DND-41 (cell line): ENCODE data around the gene SLC30A3.

Source experiments
- ATAC-seq: fragments of 200-7000 bp; cut with Tn5 transposase; 3 replicates; pipeline ENCODE4 v1.9.1; 2021; ENCODE audit warnings: low read depth; ENCODE audit not compliant: insufficient read depth
- DNase-seq: peaks from one replicate; pipeline ENCODE4 v3.0.0-alpha.2; 2020
- H2AFZ ChIP-seq: 2 replicates; pipeline ENCODE4 v1.6.0; 2012; ENCODE audit warnings: low read depth, low read length
- H3K27ac ChIP-seq: 2 replicates; pipeline ENCODE4 v1.5.1; 2012; ENCODE audit warnings: low read length, inconsistent platforms
- H3K27me3 ChIP-seq: fragments of 200-600 bp; sonication (generic); 2 replicates; pipeline ENCODE4 v1.6.0; 2012; ENCODE audit warnings: low read length, mild to moderate bottlenecking, inconsistent platforms; ENCODE audit not compliant: insufficient read depth, poor library complexity
- H3K36me3 ChIP-seq: 2 replicates; pipeline ENCODE4 v1.5.1; 2012; ENCODE audit warnings: low read length, inconsistent platforms; ENCODE audit not compliant: insufficient read depth
- H3K4me1 ChIP-seq: 2 replicates; pipeline ENCODE4 v1.5.1; 2012; ENCODE audit warnings: mild to moderate bottlenecking, low read length; ENCODE audit not compliant: insufficient read depth
- H3K4me2 ChIP-seq: 2 replicates; pipeline ENCODE4 v1.6.0; 2012; ENCODE audit warnings: mild to moderate bottlenecking, moderate library complexity, low read length, inconsistent platforms; ENCODE audit not compliant: insufficient read depth
- H3K4me3 ChIP-seq, 2 experiments: fragments of 200-600 bp in 1 of 2; shearing (Covaris generic) in 1 of 2; 2 replicates each; pipeline ENCODE4 v1.5.1; 2012 to 2016; ENCODE audit warnings: inconsistent platforms in 2 of 2, low read length in 2 of 2, mild to moderate bottlenecking in 2 of 2, low read depth in 1 of 2, moderate library complexity in 1 of 2
- H3K79me2 ChIP-seq: 2 replicates; pipeline ENCODE4 v1.6.0; 2012; ENCODE audit warnings: low read length, inconsistent platforms; ENCODE audit not compliant: insufficient read depth
- H3K9ac ChIP-seq: 2 replicates; pipeline ENCODE4 v1.6.0; 2012; ENCODE audit warnings: low read depth, mild to moderate bottlenecking, inconsistent platforms, low read length, moderate library complexity
- H3K9me3 ChIP-seq: 2 replicates; pipeline ENCODE4 v1.5.1; 2012; ENCODE audit warnings: low read length, moderate library complexity, mild to moderate bottlenecking, inconsistent platforms; ENCODE audit not compliant: insufficient read depth, severe bottlenecking
- H4K20me1 ChIP-seq: 2 replicates; pipeline ENCODE4 v1.6.0; 2012; ENCODE audit warnings: low read length; ENCODE audit not compliant: insufficient read depth
- EZH2 ChIP-seq: IDR thresholded peaks from 3 replicates; pipeline ENCODE4 v1.6.1; 2012; ENCODE audit warnings: borderline replicate concordance, low read depth, mild to moderate bottlenecking, moderate library complexity, low read length, inconsistent platforms; ENCODE audit not compliant: severe bottlenecking
- TF ChIP-seq, protein P1 (sequence below): IDR thresholded peaks from 2 replicates; pipeline ENCODE4 v1.5.1; 2012; ENCODE audit warnings: borderline replicate concordance, low read length, moderate library complexity, mild to moderate bottlenecking; ENCODE audit not compliant: poor library complexity, severe bottlenecking; ENCODE audit errors: extremely low read depth

Gene SLC30A3

DNA sequence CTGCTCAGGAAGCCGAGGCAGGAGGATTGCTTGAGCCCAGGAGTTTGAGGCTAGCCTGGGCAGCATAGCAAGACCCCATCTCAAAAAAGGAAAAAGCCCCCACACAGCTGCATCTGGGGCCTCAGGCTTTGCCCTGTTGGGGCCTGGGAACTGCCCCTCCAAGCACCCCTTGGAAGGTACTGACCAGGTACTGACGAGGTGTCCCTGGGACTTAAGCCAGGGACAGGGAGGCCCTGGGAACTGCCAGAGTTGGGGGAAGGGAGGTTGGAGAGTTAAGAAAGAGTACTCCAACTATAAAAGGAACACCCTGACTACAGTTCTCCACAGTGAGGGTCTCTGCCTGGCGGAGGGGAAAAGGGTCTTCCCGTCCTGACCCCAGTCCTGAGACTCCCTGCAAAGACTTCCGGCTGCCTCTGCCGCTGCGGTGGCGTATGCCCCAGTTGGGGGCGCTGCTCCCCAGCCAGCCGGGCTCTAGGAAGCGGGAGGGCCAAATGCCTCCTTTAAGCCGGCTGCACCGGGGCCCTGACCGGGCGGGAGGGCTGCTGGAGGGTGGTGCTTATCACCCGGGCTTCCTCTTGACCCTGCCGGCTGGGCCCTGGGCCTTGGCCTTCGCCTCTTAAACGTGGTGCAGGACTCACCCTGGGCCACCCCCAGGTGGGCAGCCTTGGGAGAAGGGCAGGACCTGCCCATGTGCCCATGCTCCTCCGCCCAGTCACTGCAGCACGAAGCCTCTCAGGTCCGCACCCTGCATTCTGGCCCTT lies 12.8 kb downstream of the SLC30A3 start:
- Histone ChIP-seq H3K27me3 (peaks cover 4% of the 10 kb centered on the region), H3K9me3 (no peaks in the 10 kb centered on the region), H2AFZ (no peak overlapping the region), H4K20me1 (no peaks in the 10 kb centered on the region), H3K79me2 (no peaks in the 10 kb centered on the region), H3K4me2 (no peak overlapping the region), H3K4me3 (no peak overlapping the region), H3K36me3 (peaks cover under 1% of the 10 kb centered on the region; the same call in 1 of the 2 replicates), H3K9ac (no peak overlapping the region), H3K27ac (no peak overlapping the region), H3K4me1 (no peaks in the 10 kb centered on the region)
- ATAC-seq = no peak
- no peak for DNase-seq
- TF ChIP-seq EZH2 = no peak
- TF ChIP-seq, protein P1, sequence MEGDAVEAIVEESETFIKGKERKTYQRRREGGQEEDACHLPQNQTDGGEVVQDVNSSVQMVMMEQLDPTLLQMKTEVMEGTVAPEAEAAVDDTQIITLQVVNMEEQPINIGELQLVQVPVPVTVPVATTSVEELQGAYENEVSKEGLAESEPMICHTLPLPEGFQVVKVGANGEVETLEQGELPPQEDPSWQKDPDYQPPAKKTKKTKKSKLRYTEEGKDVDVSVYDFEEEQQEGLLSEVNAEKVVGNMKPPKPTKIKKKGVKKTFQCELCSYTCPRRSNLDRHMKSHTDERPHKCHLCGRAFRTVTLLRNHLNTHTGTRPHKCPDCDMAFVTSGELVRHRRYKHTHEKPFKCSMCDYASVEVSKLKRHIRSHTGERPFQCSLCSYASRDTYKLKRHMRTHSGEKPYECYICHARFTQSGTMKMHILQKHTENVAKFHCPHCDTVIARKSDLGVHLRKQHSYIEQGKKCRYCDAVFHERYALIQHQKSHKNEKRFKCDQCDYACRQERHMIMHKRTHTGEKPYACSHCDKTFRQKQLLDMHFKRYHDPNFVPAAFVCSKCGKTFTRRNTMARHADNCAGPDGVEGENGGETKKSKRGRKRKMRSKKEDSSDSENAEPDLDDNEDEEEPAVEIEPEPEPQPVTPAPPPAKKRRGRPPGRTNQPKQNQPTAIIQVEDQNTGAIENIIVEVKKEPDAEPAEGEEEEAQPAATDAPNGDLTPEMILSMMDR = peak; percentile 42

DNA sequence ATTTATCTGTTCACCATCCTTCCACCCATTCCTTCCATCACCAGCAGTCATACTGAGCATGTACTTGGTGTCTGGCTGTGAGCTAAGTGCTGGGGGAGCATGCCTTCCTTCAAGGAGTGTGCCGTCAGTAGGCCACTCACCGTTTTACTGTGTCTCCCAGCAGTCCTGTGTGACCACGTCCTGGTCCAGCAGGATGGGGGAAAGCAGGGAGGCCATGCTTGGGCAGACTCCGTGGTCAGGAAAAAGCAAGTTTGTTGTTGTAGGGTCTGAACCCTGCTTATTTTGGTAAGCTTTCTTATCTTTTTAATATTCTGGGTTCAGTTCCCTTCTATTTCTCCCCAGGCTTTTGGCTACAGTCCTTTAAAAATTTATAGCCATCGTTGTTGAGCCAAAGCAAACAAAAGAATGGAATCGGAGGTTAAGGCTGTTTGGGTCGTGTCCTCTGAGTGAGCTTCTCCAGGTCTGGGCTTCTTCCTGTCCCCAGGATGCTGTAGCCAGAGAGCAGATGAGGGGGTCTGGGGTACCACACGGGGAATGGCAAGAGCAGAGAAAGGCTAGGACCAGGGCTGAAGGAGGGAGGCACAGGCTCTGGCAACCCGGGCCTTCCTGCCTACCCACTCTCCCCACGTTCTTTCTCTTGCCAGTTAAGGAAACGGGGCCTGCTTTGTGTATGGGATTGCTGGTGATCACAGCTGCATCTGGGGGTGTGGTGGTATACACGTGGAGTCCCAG lies 13.5 kb downstream of the SLC30A3 start:
- Histone ChIP-seq H3K79me2 (no peaks in the 10 kb centered on the region), H3K36me3 (peaks cover 7% of the 10 kb centered on the region), H3K9ac (no peak overlapping the region), H3K27me3 (peaks cover 4% of the 10 kb centered on the region), H3K27ac (no peak overlapping the region), H2AFZ (no peak overlapping the region), H3K9me3 (no peaks in the 10 kb centered on the region), H3K4me2 (no peak overlapping the region), H3K4me1 (no peaks in the 10 kb centered on the region), H4K20me1 (0 out of 2 replicates have a peak, but pooled peaks cover 1% of the 10 kb centered on the region), H3K4me3 (no peak overlapping the region)
- TF ChIP-seq, protein P1 = no peak
- no peak for TF ChIP-seq EZH2
- no peak for DNase-seq
- ATAC-seq = no peak

GRCh38 chr2:27247893-27248292 lies 15.0 kb downstream of the SLC30A3 start:
- Histone ChIP-seq H3K4me3 (no peak overlapping the region), H2AFZ (no peak overlapping the region), H3K9ac (no peak overlapping the region), H3K4me2 (no peak overlapping the region), H3K36me3 (peaks cover 21% of the 10 kb centered on the region), H3K27ac (no peak overlapping the region), H3K9me3 (no peaks in the 10 kb centered on the region), H3K27me3 (no peaks in the 10 kb centered on the region), H3K4me1 (no peaks in the 10 kb centered on the region), H3K79me2 (no peaks in the 10 kb centered on the region), H4K20me1 (peaks cover 7% of the 10 kb centered on the region; the same call in 1 of the 2 replicates)
- TF ChIP-seq, protein P1 = no peak
- no peak for TF ChIP-seq EZH2
- no peak for DNase-seq
- ATAC-seq = no peak; the same call in 2 of the 3 replicates
